Activated B cell treated with CpG ODN at 0.5 μM for 24 hours (primary cell): ENCODE data around the gene LUC7L3. TPM values are rescaled to one million over a fixed set of nuclear protein-coding genes. Genes with fewer than 3 reads are reported as not detected.
"Not testable (repeated sequence)": the region's sequence is repeated elsewhere in the genome, so short reads cannot be mapped to it uniquely, and the experiment has no call there.

Source experiments
- ATAC-seq: fragments of 200-7000 bp; cut with Tn5 transposase; one replicate; pipeline ENCODE4 v1.10.0; 2021; ENCODE audit warnings: low read depth, mild to moderate bottlenecking, moderate library complexity
- CTCF ChIA-PET: fragments of 350-600 bp; sonication (Branson Sonifier 250); formaldehyde crosslinking; loops from one replicate; lab custom pipeline; 2021; ENCODE audit warnings: antibody characterized with exemption; lab: Charles Lee
- POLR2A ChIA-PET: fragments of 350-600 bp; sonication (Branson Sonifier 250); formaldehyde crosslinking; loops from one replicate; lab custom pipeline; 2021; ENCODE audit warnings: antibody characterized with exemption; lab: Charles Lee
- DNase-seq: peaks from one replicate; pipeline ENCODE4 v3.0.0; 2022
- H3K27ac Mint-ChIP-seq: one replicate; pipeline ENCODE4 v1.8.0; 2020; ENCODE audit warnings: mixed read lengths
- H3K27me3 Mint-ChIP-seq: one replicate; pipeline ENCODE4 v1.8.0; 2021; ENCODE audit warnings: mixed read lengths
- H3K36me3 Mint-ChIP-seq: one replicate; pipeline ENCODE4 v1.8.0; 2021; ENCODE audit warnings: low read depth, mixed read lengths
- H3K4me1 Mint-ChIP-seq: one replicate; pipeline ENCODE4 v1.8.0; 2021; ENCODE audit warnings: mixed read lengths
- H3K4me3 Mint-ChIP-seq: one replicate; pipeline ENCODE4 v1.8.0; 2020; ENCODE audit warnings: mild to moderate bottlenecking, mixed read lengths
- H3K9me3 Mint-ChIP-seq: one replicate; pipeline ENCODE4 v1.8.0; 2020; ENCODE audit warnings: mixed read lengths
- CTCF ChIP-seq: fragments of 200-600 bp; IDR thresholded peaks from one replicate; pipeline ENCODE4 v1.8.0; 2022; ENCODE audit warnings: antibody characterized with exemption, mild to moderate bottlenecking
- intact Hi-C: fragments of 100-400 bp; cut with micrococcal nuclease; formaldehyde crosslinking; loops from one replicate; pipeline ENCODE4 v1.15.1; 2024
- total RNA-seq: library from RNA; stranded (reverse); gene quantifications from 2 replicates; pipeline ENCODE4 v1.2.3, GENCODE V29; 2022

The LUC7L3 gene
- total RNA-seq, 1 donor from 2014 or later: 158 TPM

- no peak overlapping the region for H3K27ac Mint-ChIP-seq
- CTCF ChIA-PET: no interaction called here
These were observed 3.3 kb downstream of the LUC7L3 start for GRCh38 chr17:50722746-50723145.

GRCh38 chr17:50724622-50725021 lies 5.2 kb downstream of the LUC7L3 start:
- H3K9me3 Mint-ChIP-seq, H3K4me3 Mint-ChIP-seq, DNase-seq, ATAC-seq, H3K27ac Mint-ChIP-seq, H3K27me3 Mint-ChIP-seq, CTCF ChIA-PET, intact Hi-C loops: not testable (repeated sequence)
- POLR2A ChIA-PET: interaction anchor here (0.7 kb wide), 1 partner anchor 23 kb away, joined by 6 read pairs; no protein-coding TSS in a partner anchor
- H3K36me3 Mint-ChIP-seq: peaks cover 34% of the 10 kb centered on the region
- H3K4me1 Mint-ChIP-seq: peaks cover 80% of the 10 kb centered on the region

More at GRCh38 chr17:50722746-50723145, 3.3 kb downstream of the LUC7L3 start:
- peaks cover 70% of the 10 kb centered on the region for H3K4me1 Mint-ChIP-seq
- intact Hi-C loops: no loop called here
- no peaks in the 10 kb centered on the region for H3K9me3 Mint-ChIP-seq
- peaks cover 35% of the 10 kb centered on the region for H3K36me3 Mint-ChIP-seq
- peak overlapping the region; percentile 3 for H3K4me3 Mint-ChIP-seq
- POLR2A ChIA-PET: interaction anchor here (0.7 kb wide), 1 partner anchor 63 kb away, joined by 3 read pairs; no protein-coding TSS in a partner anchor
- no peak for ATAC-seq
- H3K27me3 Mint-ChIP-seq: no peaks in the 10 kb centered on the region
- TF ChIP-seq CTCF: no peak
- no peak for DNase-seq

GRCh38 chr17:50725769-50726655 lies 6.6 kb downstream of the LUC7L3 start:
- no peak for TF ChIP-seq CTCF
- Mint-ChIP-seq H3K4me3 (no peak overlapping the region), H3K27ac (no peak overlapping the region), H3K36me3 (peaks cover 28% of the 10 kb centered on the region), H3K4me1 (peaks cover 72% of the 10 kb centered on the region), H3K9me3 (no peaks in the 10 kb centered on the region), H3K27me3 (no peaks in the 10 kb centered on the region)
- DNase-seq: no peak
- POLR2A ChIA-PET: interaction anchor here (0.6 to 0.7 kb wide), 2 partner anchors 61 to 367 kb away, joined by 3 to 5 read pairs; no protein-coding TSS in a partner anchor
- ATAC-seq: no peak
- CTCF ChIA-PET: interaction anchor here (0.6 kb wide), 1 partner anchor 9 kb away, joined by 3 read pairs; no protein-coding TSS in a partner anchor
- intact Hi-C loops: no loop called here

GRCh38 chr17:50728112-50728429 lies 8.7 kb downstream of the LUC7L3 start:
- intact Hi-C loops: no loop called here
- H3K4me1 Mint-ChIP-seq: peaks cover 71% of the 10 kb centered on the region
- H3K27me3 Mint-ChIP-seq: no peaks in the 10 kb centered on the region
- no peak for TF ChIP-seq CTCF
- ATAC-seq (no peak), DNase-seq (no peak)
- no peak overlapping the region for H3K27ac Mint-ChIP-seq
- ChIA-PET CTCF (no interaction called here), POLR2A (interaction anchor here (0.7 to 1.3 kb wide), 3 partner anchors 33 to 427 kb away, joined by 3 to 5 read pairs (median 5); partner anchors contain the start of gene TOB1)
- no peak overlapping the region for H3K4me3 Mint-ChIP-seq
- no peaks in the 10 kb centered on the region for H3K9me3 Mint-ChIP-seq
- peaks cover 23% of the 10 kb centered on the region for H3K36me3 Mint-ChIP-seq

GRCh38 chr17:50728881-50729765 lies 9.7 kb downstream of the LUC7L3 start:
- intact Hi-C loops: no loop called here
- Mint-ChIP-seq H3K27me3 (no peaks in the 10 kb centered on the region), H3K9me3 (no peaks in the 10 kb centered on the region), H3K36me3 (peaks cover 23% of the 10 kb centered on the region), H3K4me1 (peaks cover 64% of the 10 kb centered on the region), H3K4me3 (no peak overlapping the region), H3K27ac (no peak overlapping the region)
- POLR2A ChIA-PET: no interaction called here
- ATAC-seq: no peak
- no peak for TF ChIP-seq CTCF
- DNase-seq: no peak
- CTCF ChIA-PET: no interaction called here
